Stomach (tissue), 9 donors: ENCODE data around the gene CARHSP1. TPM values are rescaled to one million over a fixed set of nuclear protein-coding genes. Genes with fewer than 3 reads are reported as not detected.
A peak's percentile ranks its signal among the peaks of the same experiment; 100 is the strongest.

Experiments used
- DNase-seq, 2 donors: peaks; one replicate each; pipeline versions ENCODE4 v3.0.0 to v3.0.0-alpha.2; 2013 to 2019
- H3K27ac ChIP-seq, 5 donors: fragments of 200-600 bp in 4 of 5; sonication (generic) in 4 of 5; one replicate each; pipeline ENCODE4 v1.5.1; 2013 to 2019; ENCODE audit warnings: mild to moderate bottlenecking in 1 of 5, moderate library complexity in 1 of 5
- H3K27me3 ChIP-seq, 3 donors: fragments of 200-600 bp; sonication (generic); one replicate each; pipeline ENCODE4 v1.5.1; 2017 to 2019; ENCODE audit warnings: mixed run types in 1 of 3
- H3K36me3 ChIP-seq, 4 donors: fragments of 200-600 bp; sonication (generic); 1 replicate in 3 of 4; 2 replicates in 1 of 4; pipeline ENCODE4 v1.5.1; 2016 to 2019
- H3K4me1 ChIP-seq, 4 donors: fragments of 200-600 bp; sonication (generic); one replicate each; pipeline ENCODE4 v1.5.1; 2016 to 2019
- H3K4me3 ChIP-seq, 4 donors: fragments of 200-600 bp; sonication (generic) in 3 of 4; one replicate each; pipeline ENCODE4 v1.5.1; 2016 to 2019; ENCODE audit warnings: mild to moderate bottlenecking in 1 of 4
- H3K9me3 ChIP-seq, 4 donors: fragments of 200-600 bp; sonication (generic); one replicate each; pipeline ENCODE4 v1.5.1; 2016 to 2019
- EP300 ChIP-seq: sonication (generic); formaldehyde crosslinking; IDR thresholded peaks from one replicate; pipeline ENCODE4 v1.6.1; 2017; ENCODE audit warnings: antibody characterized with exemption
- POLR2A ChIP-seq, 4 donors: fragments of 450-650 bp; IDR thresholded peaks; one replicate each; pipeline ENCODE4 v1.6.1; 2016; ENCODE audit warnings: antibody characterized with exemption in 4 of 4, control low read depth in 2 of 4, mild to moderate bottlenecking in 1 of 4, moderate library complexity in 1 of 4
- POLR2AphosphoS5 ChIP-seq, 3 donors: sonication (generic); formaldehyde crosslinking; IDR thresholded peaks; one replicate each; pipeline ENCODE4 v1.6.1; 2016; ENCODE audit warnings: antibody characterized with exemption in 3 of 3
- WGBS, 5 donors: extraction: QIAGEN DNeasy Blood & Tissue Kit in 3 of 5; methylation state at CpG; one replicate each; pipeline versions ENCODE4 v1.1.5 to v1.1.7; 2013 to 2018; 5-methylcytosine and 5-hydroxymethylcytosine counted together
- intact Hi-C: fragments of 100-400 bp; cut with DNase I; formaldehyde crosslinking; loops from one replicate; pipeline ENCODE4 v1.15.1; 2023; ENCODE audit warnings: low total_unique reads
- polyA plus RNA-seq, 3 donors: library from polyadenylated mRNA; stranded (reverse); fragments of 200-250 nt; gene quantifications; one replicate each; pipeline ENCODE4 v1.2.3, GENCODE V29; 2013
- total RNA-seq, 5 donors: library from RNA; depleted of rRNA; stranded (reverse); fragments of >200 nt; gene quantifications; one replicate each; pipeline versions ENCODE4 v1.1.0 to v1.2.3, GENCODE V29; 2014 to 2016
- TF ChIP-seq, protein P1 (sequence below), 7 experiments: fragments of 450-650 bp in 4 of 7; fragments of 200-600 bp in 3 of 7; sonication (generic) in 3 of 7; IDR thresholded peaks; one replicate each; pipeline ENCODE4 v1.5.1; 2016 to 2019; ENCODE audit warnings: antibody characterized with exemption in 7 of 7, control low read depth in 2 of 7, mild to moderate bottlenecking in 1 of 7
- donor health status: healthy with polysubstance abuse.
- donor health status: Bipolar disorder and iron deficiency.
- donor health status: healthy.

The CARHSP1 gene
- total and polyA plus RNA-seq, 8 donors, result 2.0 to 190 (median 58.5) TPM

DNA sequence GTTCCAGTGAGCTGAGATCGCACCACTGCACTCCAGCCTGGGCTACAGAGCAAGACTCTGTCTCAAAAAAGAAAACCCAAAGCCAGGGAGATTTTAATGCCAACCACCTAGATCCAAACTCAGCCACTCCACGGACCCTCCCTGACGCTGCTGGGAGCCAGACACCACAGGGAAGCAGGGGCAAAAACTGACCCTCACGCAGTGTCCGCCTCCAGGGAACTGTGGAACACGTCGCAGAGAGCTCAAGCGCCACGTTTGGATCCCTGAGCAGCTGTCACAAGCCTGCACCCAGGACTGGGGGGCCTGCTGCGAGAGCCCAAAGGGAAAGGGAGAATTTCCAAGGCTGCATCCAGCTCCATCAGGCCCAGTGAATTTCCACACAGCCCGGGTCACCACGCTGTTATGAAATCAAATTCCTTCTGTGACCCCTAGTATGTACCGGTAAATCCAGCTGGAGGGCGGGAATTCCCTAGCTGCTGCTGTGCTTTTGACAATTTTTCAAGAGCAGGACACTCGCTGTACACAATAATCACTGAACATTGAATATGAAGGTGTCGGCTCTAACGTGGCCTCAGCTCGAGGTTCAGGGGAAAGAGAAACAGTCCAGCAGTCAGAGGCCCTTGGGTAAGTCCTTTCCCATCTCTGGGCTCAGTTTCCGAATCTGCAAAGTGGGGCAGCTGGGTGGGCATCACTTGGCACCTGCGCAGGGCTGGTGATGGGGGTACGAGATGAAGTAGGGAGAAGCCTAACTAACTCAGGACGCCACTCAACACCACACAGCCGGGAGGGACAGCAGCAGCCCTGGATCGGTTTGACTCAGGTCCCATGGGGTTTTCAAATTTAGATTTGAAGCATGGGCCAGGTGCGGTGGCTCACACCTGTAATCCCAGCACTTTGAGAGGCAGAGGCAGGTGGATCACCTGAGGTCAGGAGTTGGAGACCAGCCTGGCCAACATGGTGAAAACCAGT, 8.6 kb downstream of the CARHSP1 start:
- intact Hi-C loops, result no loop called here
- H3K27ac ChIP-seq, result peak overlapping the region; percentile 33 to 94 (median 74)

DNA sequence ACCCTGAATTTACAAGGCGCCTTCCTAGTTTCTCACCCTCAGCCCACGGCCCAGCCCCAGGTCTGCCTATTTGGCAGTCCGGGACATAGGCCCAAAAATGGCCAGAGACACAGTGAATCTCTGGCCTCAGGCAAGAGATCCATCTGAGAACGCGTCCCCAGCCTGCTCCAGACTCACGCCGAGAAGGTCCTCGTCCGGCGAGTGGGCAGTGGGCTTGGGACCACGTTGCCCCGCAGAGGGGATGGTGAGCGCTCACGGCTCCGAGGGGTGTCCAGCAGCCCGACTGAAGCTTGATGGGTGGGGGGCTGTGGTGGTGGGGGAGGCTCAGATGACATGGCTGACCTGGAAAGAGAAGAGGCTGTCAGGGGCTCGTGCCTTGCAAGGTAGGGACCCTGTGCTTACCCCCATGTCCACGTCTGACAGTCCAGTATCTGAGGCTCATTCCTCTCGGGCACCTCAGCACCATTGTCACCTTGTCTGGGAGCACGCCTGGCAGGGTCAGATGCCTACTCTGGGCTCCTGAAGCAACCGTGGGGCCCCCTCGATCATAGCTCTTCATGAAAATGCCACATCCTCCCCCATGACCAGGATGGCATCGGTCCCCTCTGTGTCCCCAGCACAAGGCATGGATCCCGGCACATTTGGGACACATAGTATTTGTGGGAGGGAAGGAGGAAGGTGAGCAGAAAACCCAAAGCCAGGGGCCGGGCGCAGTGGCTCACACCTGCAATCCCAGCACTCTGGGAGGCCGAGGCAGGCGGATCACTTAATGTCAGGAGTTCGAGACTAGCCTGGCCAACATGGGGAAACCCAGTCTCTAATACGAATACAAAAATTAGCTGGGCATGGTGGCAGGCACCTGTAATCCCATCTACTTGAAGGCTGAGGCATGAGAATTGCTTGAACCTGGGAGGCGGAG, 9.6 kb downstream of the CARHSP1 start:
- TF ChIP-seq, protein P1, sequence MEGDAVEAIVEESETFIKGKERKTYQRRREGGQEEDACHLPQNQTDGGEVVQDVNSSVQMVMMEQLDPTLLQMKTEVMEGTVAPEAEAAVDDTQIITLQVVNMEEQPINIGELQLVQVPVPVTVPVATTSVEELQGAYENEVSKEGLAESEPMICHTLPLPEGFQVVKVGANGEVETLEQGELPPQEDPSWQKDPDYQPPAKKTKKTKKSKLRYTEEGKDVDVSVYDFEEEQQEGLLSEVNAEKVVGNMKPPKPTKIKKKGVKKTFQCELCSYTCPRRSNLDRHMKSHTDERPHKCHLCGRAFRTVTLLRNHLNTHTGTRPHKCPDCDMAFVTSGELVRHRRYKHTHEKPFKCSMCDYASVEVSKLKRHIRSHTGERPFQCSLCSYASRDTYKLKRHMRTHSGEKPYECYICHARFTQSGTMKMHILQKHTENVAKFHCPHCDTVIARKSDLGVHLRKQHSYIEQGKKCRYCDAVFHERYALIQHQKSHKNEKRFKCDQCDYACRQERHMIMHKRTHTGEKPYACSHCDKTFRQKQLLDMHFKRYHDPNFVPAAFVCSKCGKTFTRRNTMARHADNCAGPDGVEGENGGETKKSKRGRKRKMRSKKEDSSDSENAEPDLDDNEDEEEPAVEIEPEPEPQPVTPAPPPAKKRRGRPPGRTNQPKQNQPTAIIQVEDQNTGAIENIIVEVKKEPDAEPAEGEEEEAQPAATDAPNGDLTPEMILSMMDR (IDR thresholded peaks at IDR 0.05), result no peak
- TF ChIP-seq POLR2A (IDR thresholded peaks at IDR 0.05), result no peak
- TF ChIP-seq POLR2AphosphoS5 (IDR thresholded peaks at IDR 0.05), result no peak
- no peak for TF ChIP-seq EP300
- intact Hi-C loops, result no loop called here
- 85 to 91% (median 88%) methylated on average over 21 to 31 of the region's 31 CpGs for WGBS, 5 donors
- H3K4me3 ChIP-seq, result peak overlapping the region in 1 of 4 donors; percentile 6
- H3K4me1 ChIP-seq, result peaks cover 48 to 64% (median 60%) of the 10 kb centered on the region in 4 donors
- H3K27ac ChIP-seq, result peak overlapping the region in 4 of 5 donors; percentile 58 to 94 (median 82)
- H3K9me3 ChIP-seq, result no peaks in the 10 kb centered on the region
- H3K27me3 ChIP-seq, result no peaks in the 10 kb centered on the region
- no peak for DNase-seq
- H3K36me3 ChIP-seq, result peaks cover 41 to 47% (median 47%) of the 10 kb centered on the region in 4 donors

More for the DNA sequence above, 8.6 kb downstream of the CARHSP1 start:
- DNase-seq, result peak; percentile 55 to 76
- Histone ChIP-seq H3K4me1 (peaks cover 57 to 73% (median 69%) of the 10 kb centered on the region in 4 donors), H3K36me3 (peaks cover 32 to 38% (median 37%) of the 10 kb centered on the region in 4 donors), H3K27me3 (no peaks in the 10 kb centered on the region), H3K9me3 (no peaks in the 10 kb centered on the region), H3K4me3 (peak overlapping the region in 1 of 4 donors; percentile 6)
- WGBS, 5 donors, result 42 to 63% (median 45%) methylated on average over 22 to 25 of the region's 25 CpGs
- TF ChIP-seq POLR2AphosphoS5 (IDR thresholded peaks at IDR 0.05), result peak; percentile 43 to 82 (median 57)
- TF ChIP-seq, protein P1 (IDR thresholded peaks at IDR 0.05), result no peak
- no peak for TF ChIP-seq EP300

DNA sequence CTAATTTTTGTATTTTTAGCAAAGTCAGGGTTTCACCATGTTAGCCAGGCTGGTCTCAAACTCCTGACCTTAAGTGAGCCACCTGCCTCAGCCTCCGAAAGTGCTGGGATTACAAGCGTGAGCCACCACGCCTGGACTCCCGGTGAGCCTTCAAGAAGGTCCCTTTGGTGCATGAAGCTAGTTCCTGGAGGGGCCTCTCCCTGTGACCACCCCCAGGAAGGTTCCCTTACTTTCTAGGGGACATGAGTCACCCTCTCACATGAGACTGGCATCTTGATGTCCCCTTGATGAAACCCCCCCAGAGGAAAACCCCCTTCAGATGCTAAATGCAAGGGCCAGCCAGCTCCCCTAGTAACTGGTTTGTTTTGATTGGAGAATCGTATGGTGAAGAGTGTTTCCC, 12.8 kb downstream of the CARHSP1 start:
- peak overlapping the region in 1 of 5 donors; percentile 23 for H3K27ac ChIP-seq
- H3K36me3 ChIP-seq, result peaks cover 48 to 80% (median 77%) of the 10 kb centered on the region in 4 donors
- intact Hi-C loops, result no loop called here
- H3K4me3 ChIP-seq, result no peak overlapping the region
- DNase-seq, result no peak
- H3K9me3 ChIP-seq, result no peaks in the 10 kb centered on the region
- peaks cover 18 to 43% (median 33%) of the 10 kb centered on the region in 4 donors for H3K4me1 ChIP-seq
- no peaks in the 10 kb centered on the region for H3K27me3 ChIP-seq
- no peak for TF ChIP-seq EP300
- no peak for TF ChIP-seq POLR2A (IDR thresholded peaks at IDR 0.05)
- TF ChIP-seq, protein P1 (IDR thresholded peaks at IDR 0.05), result no peak
- no peak for TF ChIP-seq POLR2AphosphoS5 (IDR thresholded peaks at IDR 0.05)
- 52 to 70% (median 59%) methylated on average over 5 of the region's 5 CpGs for WGBS, 5 donors
